ENCODE results near the gene KCTD16. TPM values are rescaled to one million over a fixed set of nuclear protein-coding genes. Genes with fewer than 3 reads are reported as not detected.

Gene KCTD16
- total and polyA plus RNA-seq, 2 experiments from 2014 or later, result 0.02 to 0.76 TPM

- H3K27me3 ChIP-seq (ENCODE audit: insufficient read depth), result peaks cover 43% of the 10 kb centered on the region
- DNase-seq (ENCODE audit: low spot score) (no peak), ATAC-seq (no peak)
- H3K4me3 ChIP-seq, result no peak overlapping the region
- Mint-ChIP-seq H3K27ac (no peak overlapping the region), H3K36me3 (ENCODE audit: low read depth) (no peaks in the 10 kb centered on the region), H3K4me3 (no peak overlapping the region), H3K9me3 (no peaks in the 10 kb centered on the region), H3K4me1 (peaks cover 28% of the 10 kb centered on the region), H3K27me3 (ENCODE audit: insufficient read depth, low read depth, poor library complexity) (peaks cover 29% of the 10 kb centered on the region)
- H3K4me1 ChIP-seq (ENCODE audit: insufficient read depth), result peaks cover 20% of the 10 kb centered on the region
- no peaks in the 10 kb centered on the region for H3F3A ChIP-seq (replicated peaks; ENCODE audit: low read depth)
- H3K27ac ChIP-seq (ENCODE audit: low read depth), result no peak overlapping the region
- no peak overlapping the region for H3K4me2 ChIP-seq
- TF ChIP-seq JUNB (IDR thresholded peaks at IDR 0.05; ENCODE audit: unreplicated experiment) (no peak), EZH2phosphoT487 (IDR thresholded peaks at IDR 0.05; ENCODE audit: unreplicated experiment) (no peak), ZNF114 (CRISPR knock-in tag; IDR thresholded peaks at IDR 0.05) (no peak), REST (IDR thresholded peaks at IDR 0.05; ENCODE audit: unreplicated experiment) (no peak), CTCF (conservative IDR thresholded peaks at IDR 0.05; ENCODE audit: low read depth in 2 of 2) (no peak), NANOG (IDR thresholded peaks at IDR 0.05; ENCODE audit: borderline replicate concordance) (no peak), CREB1 (CRISPR knock-in tag; IDR thresholded peaks at IDR 0.05; ENCODE audit: low read depth) (no peak), POLR2AphosphoS5 (IDR thresholded peaks at IDR 0.05; ENCODE audit: low read depth) (no peak), ETS1 (IDR thresholded peaks at IDR 0.05) (no peak), ZNF462 (CRISPR knock-in tag; IDR thresholded peaks at IDR 0.05) (no peak)
- H3K36me3 ChIP-seq (ENCODE audit: insufficient read depth), result no peaks in the 10 kb centered on the region
- no peaks in the 10 kb centered on the region for H3K9me2 ChIP-seq (ENCODE audit: insufficient read depth)
- no peaks in the 10 kb centered on the region for H3K79me2 ChIP-seq (replicated peaks; ENCODE audit: insufficient read depth)
- H4K20me1 ChIP-seq (replicated peaks; ENCODE audit: insufficient read depth), result no peaks in the 10 kb centered on the region
- H2AFZ ChIP-seq, result no peak overlapping the region
These were observed 182.2 kb downstream of the KCTD16 start for GRCh38 chr5:144352732-144353317.
